Erythroblast (primary cell): Measurements from ENCODE around the gene TREX2.

Experiments used
- DNase-seq, 2 experiments: peaks; one replicate each; lab custom pipeline; 2025; lab: John Stamatoyannopoulos, UW
- GATA1 ChIP-seq: IDR thresholded peaks from 2 replicates; pipeline ENCODE4 v1.6.1; 2011; ENCODE audit warnings: low read depth, mild to moderate bottlenecking, control low read depth, low read length, moderate library complexity
- POLR2A ChIP-seq: IDR thresholded peaks from 2 replicates; pipeline ENCODE4 v1.6.1; 2011; ENCODE audit warnings: mild to moderate bottlenecking, low read length

TREX2 gene

DNA sequence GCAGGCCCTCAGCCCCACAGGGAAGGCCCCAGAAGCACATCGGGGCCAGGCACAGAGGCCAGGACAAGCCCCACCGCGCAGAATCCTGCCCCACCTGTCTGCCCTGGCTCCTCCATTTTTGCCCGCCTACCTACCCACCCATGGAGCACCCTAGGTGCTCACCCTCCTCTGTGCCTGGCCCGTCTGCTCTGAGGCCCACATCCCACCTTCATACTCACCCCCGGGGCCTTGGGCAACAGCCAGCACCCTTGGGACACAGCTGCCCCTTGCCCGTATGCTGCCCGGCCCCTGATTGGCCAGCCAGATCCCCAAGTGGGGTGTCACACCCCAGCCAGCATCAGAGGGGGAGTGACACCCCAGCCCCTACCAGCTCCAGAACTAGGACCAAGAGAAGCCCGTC lies 10.8 kb upstream of the TREX2 start:
- TF ChIP-seq GATA1 (no peak), POLR2A (no peak)

GRCh38 chrX:153456161-153456560 lies 10.3 kb upstream of the TREX2 start:
- DNase-seq: no peak
- TF ChIP-seq GATA1: no peak
- TF ChIP-seq POLR2A: no peak

More for the DNA sequence above, 10.8 kb upstream of the TREX2 start:
- DNase-seq: no peak

- TF ChIP-seq GATA1 (no peak), POLR2A (no peak)
- no peak for DNase-seq
Measured at GRCh38 chrX:153455571-153455970, 9.7 kb upstream of the TREX2 start.

GRCh38 chrX:153454901-153455550 lies 9.2 kb upstream of the TREX2 start:
- TF ChIP-seq GATA1 (no peak), POLR2A (no peak)
- no peak for DNase-seq

DNA sequence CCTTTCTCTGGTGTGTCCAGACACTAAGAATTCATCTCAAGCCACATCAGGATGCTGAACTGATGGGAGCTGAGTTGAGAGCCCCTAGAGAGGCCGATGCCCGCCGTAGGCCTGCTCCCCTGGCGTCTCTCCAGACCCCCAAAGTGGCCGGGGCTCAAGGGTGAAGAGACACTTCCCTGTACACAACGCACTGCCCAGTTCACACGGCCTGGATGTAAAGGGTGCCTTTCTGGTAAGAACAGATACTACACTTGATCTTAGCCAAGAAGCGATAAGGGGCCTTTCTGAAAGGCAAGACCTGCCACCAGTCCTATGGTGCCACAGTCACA lies 5.1 kb upstream of the TREX2 start:
- TF ChIP-seq GATA1: no peak
- TF ChIP-seq POLR2A: no peak
- DNase-seq: no peak

DNA sequence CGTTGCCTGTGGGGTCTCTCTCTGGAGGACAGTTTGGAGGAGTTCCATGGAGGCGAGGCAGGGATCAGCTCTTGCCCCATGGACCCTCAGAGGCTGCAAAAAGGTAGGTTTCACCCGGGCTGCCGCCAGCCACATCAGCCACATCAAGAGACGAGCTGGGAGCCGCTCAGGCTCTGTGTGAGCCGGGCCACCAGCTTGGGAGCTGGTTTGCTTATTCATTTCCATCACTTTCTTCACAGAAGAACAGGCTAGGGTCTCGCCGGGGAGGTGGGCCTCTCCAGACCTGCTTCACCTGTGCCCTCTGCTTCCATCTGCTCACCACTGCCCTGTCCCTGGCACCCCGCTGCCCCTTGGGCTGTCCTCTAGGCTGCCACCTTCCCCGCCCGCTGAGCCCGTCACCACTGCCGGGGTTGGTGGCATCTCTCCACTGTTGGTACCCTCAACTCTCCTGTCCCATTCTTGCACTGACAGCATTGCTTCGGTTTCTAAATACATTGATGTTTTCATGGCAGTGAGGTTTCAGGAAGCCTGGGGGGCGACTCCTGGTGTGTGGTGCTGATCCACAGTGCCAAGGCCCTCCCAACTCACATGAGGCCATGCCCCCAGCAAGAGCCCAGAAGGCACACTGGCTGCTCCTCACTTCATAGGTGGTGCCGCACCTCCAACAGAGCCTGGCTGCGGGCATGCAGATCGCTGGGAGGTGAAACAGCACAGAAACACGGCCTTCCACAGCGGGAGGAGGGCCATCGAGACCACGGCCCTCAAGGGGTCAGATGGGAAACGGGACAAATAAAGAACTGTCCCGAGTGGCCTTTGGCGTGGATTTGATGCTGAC lies 4.5 kb upstream of the TREX2 start:
- TF ChIP-seq POLR2A (no peak), GATA1 (no peak)

GRCh38 chrX:153449368-153450113 lies 3.7 kb upstream of the TREX2 start:
- no peak for TF ChIP-seq GATA1
- TF ChIP-seq POLR2A: no peak
- no peak for DNase-seq

More for the DNA sequence above, 4.5 kb upstream of the TREX2 start:
- DNase-seq: no peak

- no peak for DNase-seq
- no peak for TF ChIP-seq GATA1
- no peak for TF ChIP-seq POLR2A
Measured at GRCh38 chrX:153448556-153449367, 2.9 kb upstream of the TREX2 start.

DNA sequence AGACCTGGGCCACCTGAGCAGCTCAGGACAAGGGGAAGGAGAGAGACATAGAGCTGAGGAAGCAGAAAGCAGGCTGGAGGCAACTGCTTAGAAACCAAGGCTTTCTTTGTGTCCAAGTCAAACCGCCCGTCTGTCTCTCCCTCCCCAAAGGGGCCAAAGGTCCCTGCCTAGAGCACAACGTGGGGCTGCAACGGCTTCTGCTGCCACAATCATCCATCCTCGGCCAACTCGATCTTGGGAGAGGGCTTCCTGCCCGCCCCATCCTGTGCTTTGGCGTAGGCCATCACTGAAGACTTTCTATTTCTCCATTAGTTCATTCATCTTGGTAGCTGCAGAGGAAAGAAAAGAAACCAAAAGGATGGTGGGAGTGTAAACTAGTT lies 1.7 kb upstream of the TREX2 start:
- no peak for DNase-seq
- TF ChIP-seq GATA1 (no peak), POLR2A (no peak)

- TF ChIP-seq POLR2A: no peak
- TF ChIP-seq GATA1: no peak
- DNase-seq: no peak
Measured at GRCh38 chrX:153446950-153447580, 1.2 kb upstream of the TREX2 start.

- TF ChIP-seq GATA1: no peak
- no peak for TF ChIP-seq POLR2A
- DNase-seq: no peak
Measured at GRCh38 chrX:153446636-153446936, 730 bp upstream of the TREX2 start.

DNA sequence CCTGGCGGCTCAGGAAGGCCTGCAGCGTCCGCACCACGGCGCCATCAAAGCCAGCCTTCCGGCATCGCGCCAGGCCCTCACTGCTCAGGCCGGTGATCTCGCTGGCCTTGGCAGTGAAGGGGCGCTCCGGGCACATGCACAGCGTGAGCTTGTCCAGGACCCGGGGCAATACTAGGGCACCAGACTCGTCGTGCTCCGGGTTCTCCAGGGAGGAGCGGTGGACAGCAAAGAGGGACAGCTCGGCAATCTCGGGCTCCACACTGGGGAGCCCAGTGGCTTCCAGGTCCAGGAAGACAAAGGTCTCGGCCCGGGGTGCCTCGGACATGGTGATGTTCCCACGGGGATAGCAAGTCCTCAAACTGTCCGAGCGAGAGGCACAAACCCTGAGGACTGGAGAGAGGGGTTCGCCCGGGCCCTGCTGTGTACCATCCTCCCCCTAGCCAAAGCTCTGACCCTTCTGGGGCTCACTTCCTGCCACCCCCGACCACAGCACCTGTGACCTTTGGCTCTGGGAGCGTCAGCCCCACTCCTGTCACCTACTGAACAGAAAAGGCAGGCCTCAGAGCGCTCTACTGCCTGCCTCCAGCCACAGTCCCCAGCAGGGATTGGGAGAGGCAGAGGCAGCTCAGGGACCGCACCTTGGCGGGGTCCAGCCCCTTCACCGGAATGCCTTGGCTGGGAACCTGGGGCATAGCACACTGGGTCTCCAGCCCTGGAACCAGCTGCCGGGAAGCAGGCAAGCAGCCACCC lies 575 bp downstream of the TREX2 start:
- no peak for DNase-seq
- no peak for TF ChIP-seq GATA1
- TF ChIP-seq POLR2A: no peak

DNA sequence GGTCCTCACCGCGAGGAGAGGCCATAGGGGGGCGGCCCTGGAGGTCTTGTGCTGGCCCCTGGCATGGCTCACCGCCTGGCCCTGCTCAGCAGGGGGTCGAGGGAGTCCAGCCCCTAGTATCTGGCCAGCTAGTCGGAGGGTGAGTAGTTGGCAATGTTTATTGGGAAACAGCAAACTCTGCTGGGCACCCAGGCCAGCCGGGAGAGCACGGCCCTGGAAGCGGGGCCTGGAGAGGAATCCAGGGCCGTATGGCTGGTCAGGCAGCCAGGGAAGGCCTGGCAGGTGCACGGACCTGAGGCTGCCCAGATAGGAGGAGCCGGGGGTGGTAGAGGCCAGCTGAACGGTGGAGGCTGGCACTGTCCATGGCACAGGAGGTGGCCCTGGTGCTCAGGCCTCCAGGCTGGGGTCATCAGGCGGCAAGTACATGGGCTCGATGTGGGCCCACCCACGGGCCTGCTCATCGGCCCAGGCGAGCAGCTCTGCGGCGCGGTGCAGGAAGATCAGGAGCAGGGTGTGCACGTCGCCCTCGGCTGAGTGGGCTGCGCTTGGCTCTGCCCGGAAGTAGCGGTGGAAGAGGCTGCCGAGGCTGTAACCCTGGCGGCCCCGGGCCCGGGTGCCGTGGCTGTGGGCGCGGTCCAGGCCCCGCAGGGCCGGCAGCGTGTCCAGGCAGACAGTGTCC lies 1.4 kb downstream of the TREX2 start:
- TF ChIP-seq GATA1 (no peak), POLR2A (no peak)
- no peak for DNase-seq
